ENCODE data around the gene RFC5. TPM values are rescaled to one million over a fixed set of nuclear protein-coding genes. Genes with fewer than 3 reads are reported as not detected.

RFC5 gene
- total and polyA plus RNA-seq, 2 of the 4 experiments (the other 2 are of a cell fraction) = 14.7 to 20.1 TPM

GRCh38 chr12:118064608-118065007, 48.1 kb downstream of the RFC5 start:
- CTCF ChIA-PET = interaction anchor here (1.2 kb wide), 2 partner anchors 10 to 71 kb away, joined by 3 to 4 read pairs; no protein-coding TSS in a partner anchor
- no peak overlapping the region for H2BK5ac ChIP-seq (ENCODE audit: low read depth, low read length, poor library complexity, severe bottlenecking)
- no peak overlapping the region for H2AK9ac ChIP-seq (replicated peaks; ENCODE audit: low read depth, low read length, poor library complexity)
- no peak overlapping the region for H4K91ac ChIP-seq (ENCODE audit: insufficient read depth, low read depth, low read length)
- no peak overlapping the region for H3K4me2 ChIP-seq (ENCODE audit: low read depth, low read length)
- no peak overlapping the region for H3K18ac ChIP-seq (ENCODE audit: low read depth, low read length)
- H4K5ac ChIP-seq (ENCODE audit: low read depth, low read length) = no peak overlapping the region
- H2AFZ ChIP-seq (replicated peaks; ENCODE audit: low read length, poor library complexity) = no peak overlapping the region
- TF ChIP-seq ELK1 (IDR thresholded peaks at IDR 0.05; ENCODE audit: borderline replicate concordance, low read depth, low read length) (no peak), MXI1 (IDR thresholded peaks at IDR 0.05; ENCODE audit: borderline replicate concordance, low read depth, low read length) (no peak), USF2 (IDR thresholded peaks at IDR 0.05; ENCODE audit: low read depth, low read length) (no peak), CEBPB (IDR thresholded peaks at IDR 0.05; ENCODE audit: low read depth, low read length) (no peak), CHD1 (IDR thresholded peaks at IDR 0.05; ENCODE audit: low read depth, low read length) (no peak), MAZ (IDR thresholded peaks at IDR 0.05; ENCODE audit: borderline replicate concordance, low read depth, low read length) (no peak), FOS (IDR thresholded peaks at IDR 0.05; ENCODE audit: low read depth, low read length) (no peak)
- H3K27ac ChIP-seq (ENCODE audit: insufficient read depth, low read length) = no peak overlapping the region
- ATAC-seq (ENCODE audit: low read depth) (no peak), DNase-seq (no peak)
- peaks cover 0 to 35% of the 10 kb centered on the region in 2 experiments; a peak in 3 of 4 replicates for H3K79me1 ChIP-seq (ENCODE audit: low read depth in 1 of 2, low read length in 2 of 2)
- H2BK120ac ChIP-seq (ENCODE audit: low read depth, low read length) = no peak overlapping the region
- no peak overlapping the region for H3K4ac ChIP-seq (ENCODE audit: low read depth, low read length)
- POLR2A ChIA-PET (ENCODE audit: unreplicated experiment) = no interaction called here
- H2BK15ac ChIP-seq (ENCODE audit: low read depth, low read length) = no peak overlapping the region
- H3K23ac ChIP-seq (ENCODE audit: low read depth, low read length) = no peak overlapping the region
- dilution Hi-C loops (cut with HindIII; ENCODE audit: low sequenced_read_pairs, unreplicated experiment) = no loop called here
- no peaks in the 10 kb centered on the region for H4K20me1 ChIP-seq (ENCODE audit: insufficient read depth, low read length)
- in situ Hi-C loops (cut with MboI; ENCODE audit: low sequenced_read_pairs) = no loop called here
- no peaks in the 10 kb centered on the region for H3K27me3 ChIP-seq (ENCODE audit: control insufficient read depth, insufficient read depth, low read length)
- H2AK5ac ChIP-seq (ENCODE audit: low read depth, low read length) = no peak overlapping the region
- intact Hi-C loops (cut with micrococcal nuclease) = loop anchor here (5.0 kb wide), 2 partner anchors 73 to 313 kb away; partner anchors contain the start of genes PEBP1 and SUDS3
- peaks cover 7% of the 10 kb centered on the region for H3K4me1 ChIP-seq (ENCODE audit: control insufficient read depth, insufficient read depth, low read length)
- no peak overlapping the region for H3K56ac ChIP-seq (ENCODE audit: extremely low read depth, insufficient read depth, low read length)
- H3K9ac ChIP-seq (ENCODE audit: low read depth, low read length) = no peak overlapping the region
- BruUV-seq (replicated peaks) = TSS peak; percentile 40
- H3K36me3 ChIP-seq (ENCODE audit: control insufficient read depth, insufficient read depth, low read length) = no peaks in the 10 kb centered on the region
- H3K14ac ChIP-seq (replicated peaks; ENCODE audit: low read depth, low read length) = no peak overlapping the region
- no peak overlapping the region for H3K4me3 ChIP-seq (ENCODE audit: insufficient read depth, low read depth, low read length)
- H4K8ac ChIP-seq (ENCODE audit: low read depth in 2 of 2, low read length in 2 of 2) = no peak overlapping the region
- WGBS, 2 experiments (ENCODE audit: extremely low coverage in 2 of 2, insufficient read length in 1 of 2) = 100% methylated on average over 1 of the region's 2 CpGs; no CpG with 5 or more reads in 1 of the 2 experiments
- no peak overlapping the region for H2BK20ac ChIP-seq (ENCODE audit: low read depth, low read length)
- no peaks in the 10 kb centered on the region for H3K9me3 ChIP-seq (ENCODE audit: control insufficient read depth, insufficient read depth, low read length)
- H3K9me1 ChIP-seq (ENCODE audit: insufficient read depth, low read length) = no peaks in the 10 kb centered on the region
